CD14-positive monocyte (primary cell): Measurements from ENCODE around the gene MED4. TPM values are rescaled to one million over a fixed set of nuclear protein-coding genes. Genes with fewer than 3 reads are reported as not detected.
A peak's percentile ranks its signal among the peaks of the same experiment; 100 is the strongest.

Experiments used
- DNase-seq, 3 donors: peaks; one replicate each; pipeline ENCODE4 v3.0.0-alpha.2; 2011 to 2022
- H2AFZ ChIP-seq: 2 replicates; pipeline ENCODE4 v1.6.0; 2012; ENCODE audit warnings: mild to moderate bottlenecking, low read depth, low read length, inconsistent platforms; ENCODE audit not compliant: insufficient read depth, poor library complexity, severe bottlenecking
- H3K27ac ChIP-seq, 2 donors: 1 replicate in 1 of 2; 2 replicates in 1 of 2; pipeline ENCODE4 v1.5.1; 2012 to 2013; ENCODE audit warnings: low read length in 2 of 2, control low read depth in 1 of 2, inconsistent platforms in 1 of 2, low read depth in 1 of 2, mild to moderate bottlenecking in 1 of 2
- H3K27me3 ChIP-seq, 2 donors: one replicate each; pipeline versions ENCODE4 v1.6.0 to v1.6.1; 2011 to 2013; ENCODE audit warnings: low read length in 2 of 2; ENCODE audit not compliant: control insufficient read depth in 2 of 2, insufficient read depth in 2 of 2
- H3K36me3 ChIP-seq, 2 donors: replicated peaks in 1 of 2; 1 replicate in 1 of 2; 2 replicates in 1 of 2; pipeline versions ENCODE4 v1.5.1 to v1.6.1; 2012 to 2013; ENCODE audit warnings: low read length in 2 of 2, control low read depth in 1 of 2, inconsistent platforms in 1 of 2, mild to moderate bottlenecking in 1 of 2; ENCODE audit not compliant: insufficient read depth in 2 of 2, control insufficient read depth in 1 of 2
- H3K4me1 ChIP-seq, 2 donors: 1 replicate in 1 of 2; 2 replicates in 1 of 2; pipeline versions ENCODE4 v1.5.1 to v1.6.1; 2012 to 2013; ENCODE audit warnings: low read length in 2 of 2, control low read depth in 1 of 2, inconsistent platforms in 1 of 2, mild to moderate bottlenecking in 1 of 2, moderate library complexity in 1 of 2; ENCODE audit not compliant: insufficient read depth in 2 of 2, control insufficient read depth in 1 of 2
- H3K4me2 ChIP-seq: replicated peaks from 2 replicates; pipeline ENCODE3; 2012; ENCODE audit warnings: low read length, moderate library complexity, mild to moderate bottlenecking; ENCODE audit not compliant: poor library complexity, severe bottlenecking; ENCODE audit errors: extremely low read depth
- H3K4me3 ChIP-seq, 3 experiments: fragments of 200-600 bp in 1 of 3; sonication (generic) in 1 of 3; replicated peaks in 1 of 3; 1 replicate in 2 of 3; 2 replicates in 1 of 3; pipeline ENCODE4 v1.5.1; 2011 to 2013; ENCODE audit warnings: low read length in 3 of 3, mild to moderate bottlenecking in 3 of 3, control low read depth in 2 of 3, low read depth in 2 of 3, inconsistent platforms in 1 of 3, moderate library complexity in 1 of 3
- H3K79me2 ChIP-seq: 2 replicates; pipeline ENCODE4 v1.6.0; 2012; ENCODE audit warnings: mild to moderate bottlenecking, control low read depth, inconsistent platforms, low read length, moderate library complexity; ENCODE audit not compliant: insufficient read depth
- H3K9ac ChIP-seq: 2 replicates; pipeline ENCODE4 v1.6.0; 2017; ENCODE audit warnings: low read length, mild to moderate bottlenecking; ENCODE audit not compliant: insufficient read depth, poor library complexity, severe bottlenecking
- H3K9me3 ChIP-seq, 2 donors: replicated peaks in 1 of 2; 1 replicate in 1 of 2; 2 replicates in 1 of 2; pipeline versions ENCODE4 v1.5.1 to v1.6.1; 2012 to 2013; ENCODE audit warnings: low read length in 2 of 2, control low read depth in 1 of 2; ENCODE audit not compliant: control insufficient read depth in 1 of 2, insufficient read depth in 1 of 2
- H4K20me1 ChIP-seq: 2 replicates; pipeline ENCODE4 v1.6.0; 2012; ENCODE audit warnings: mild to moderate bottlenecking, low read length, control low read depth, moderate library complexity; ENCODE audit not compliant: insufficient read depth
- H3K27ac Mint-ChIP-seq, 7 donors: one replicate each; pipeline ENCODE4 v1.8.0; 2020; ENCODE audit warnings: mild to moderate bottlenecking in 7 of 7, mixed read lengths in 7 of 7, moderate library complexity in 6 of 7, inconsistent platforms in 2 of 7
- H3K27me3 Mint-ChIP-seq, 3 donors: one replicate each; pipeline ENCODE4 v1.8.0; 2021 to 2022; ENCODE audit warnings: low read depth in 3 of 3, mild to moderate bottlenecking in 3 of 3, mixed read lengths in 3 of 3, moderate library complexity in 3 of 3, inconsistent platforms in 1 of 3
- H3K36me3 Mint-ChIP-seq, 2 donors: one replicate each; pipeline ENCODE4 v1.8.0; 2020; ENCODE audit warnings: mixed read lengths in 2 of 2, inconsistent platforms in 1 of 2, mild to moderate bottlenecking in 1 of 2
- H3K4me1 Mint-ChIP-seq: one replicate; pipeline ENCODE4 v1.8.0; 2020; ENCODE audit warnings: mild to moderate bottlenecking, mixed read lengths
- H3K4me3 Mint-ChIP-seq, 2 donors: one replicate each; pipeline ENCODE4 v1.8.0; 2020; ENCODE audit warnings: mild to moderate bottlenecking in 2 of 2, mixed read lengths in 2 of 2, moderate library complexity in 1 of 2
- H3K9me3 Mint-ChIP-seq, 7 donors: one replicate each; pipeline ENCODE4 v1.8.0; 2020 to 2022; ENCODE audit warnings: mixed read lengths in 7 of 7, mild to moderate bottlenecking in 6 of 7, moderate library complexity in 6 of 7, inconsistent platforms in 2 of 7
- WGBS: methylation state at CpG from one replicate; pipeline ENCODE4 v1.1.5; 2013; ENCODE audit warnings: missing lambda C conversion rate; ENCODE audit not compliant: insufficient coverage; 5-methylcytosine and 5-hydroxymethylcytosine counted together
- intact Hi-C, 2 donors: fragments of 100-400 bp; cut with micrococcal nuclease; formaldehyde crosslinking; loops; one replicate each; pipeline versions ENCODE4 v1.15.0 to v1.15.1; 2023
- polyA plus RNA-seq, 3 donors: library from polyadenylated mRNA; depleted of rRNA in 1 of 3; unstranded in 2 of 3; stranded (reverse) in 1 of 3; fragments of 300-500 nt in 2 of 3; fragments of >200 nt in 1 of 3; fragmentation: Illumina TruSeq in 2 of 3; gene quantifications; 1 replicate in 2 of 3; 2 replicates in 1 of 3; pipeline ENCODE4 v1.2.3, GENCODE V29; 2012 to 2021
- TF ChIP-seq, protein P1 (sequence below): fragments of 200-600 bp; IDR thresholded peaks from one replicate; pipeline ENCODE4 v1.8.0; 2022; ENCODE audit warnings: antibody characterized with exemption, mild to moderate bottlenecking

Gene MED4
- polyA plus RNA-seq, 3 donors: 28.4 to 53.8 (median 50.8) TPM

- intact Hi-C loops: no loop called here
- Histone ChIP-seq H3K36me3 (no peaks in the 10 kb centered on the region), H3K9me3 (no peaks in the 10 kb centered on the region), H2AFZ (no peak overlapping the region), H3K27ac (no peak overlapping the region), H3K79me2 (no peaks in the 10 kb centered on the region), H3K4me1 (peaks cover 0 to 5% of the 10 kb centered on the region in 2 donors), H3K4me3 (no peak overlapping the region), H3K27me3 (no peaks in the 10 kb centered on the region), H3K4me2 (no peak overlapping the region), H3K9ac (no peak overlapping the region), H4K20me1 (no peaks in the 10 kb centered on the region)
- no peak for DNase-seq
- TF ChIP-seq, protein P1, sequence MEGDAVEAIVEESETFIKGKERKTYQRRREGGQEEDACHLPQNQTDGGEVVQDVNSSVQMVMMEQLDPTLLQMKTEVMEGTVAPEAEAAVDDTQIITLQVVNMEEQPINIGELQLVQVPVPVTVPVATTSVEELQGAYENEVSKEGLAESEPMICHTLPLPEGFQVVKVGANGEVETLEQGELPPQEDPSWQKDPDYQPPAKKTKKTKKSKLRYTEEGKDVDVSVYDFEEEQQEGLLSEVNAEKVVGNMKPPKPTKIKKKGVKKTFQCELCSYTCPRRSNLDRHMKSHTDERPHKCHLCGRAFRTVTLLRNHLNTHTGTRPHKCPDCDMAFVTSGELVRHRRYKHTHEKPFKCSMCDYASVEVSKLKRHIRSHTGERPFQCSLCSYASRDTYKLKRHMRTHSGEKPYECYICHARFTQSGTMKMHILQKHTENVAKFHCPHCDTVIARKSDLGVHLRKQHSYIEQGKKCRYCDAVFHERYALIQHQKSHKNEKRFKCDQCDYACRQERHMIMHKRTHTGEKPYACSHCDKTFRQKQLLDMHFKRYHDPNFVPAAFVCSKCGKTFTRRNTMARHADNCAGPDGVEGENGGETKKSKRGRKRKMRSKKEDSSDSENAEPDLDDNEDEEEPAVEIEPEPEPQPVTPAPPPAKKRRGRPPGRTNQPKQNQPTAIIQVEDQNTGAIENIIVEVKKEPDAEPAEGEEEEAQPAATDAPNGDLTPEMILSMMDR: no peak
- H3K4me1 Mint-ChIP-seq: peaks cover 8% of the 10 kb centered on the region
- peaks cover 2 to 3% (median 2%) of the 10 kb centered on the region in 3 donors for H3K27me3 Mint-ChIP-seq
- H3K27ac Mint-ChIP-seq: no peak overlapping the region
- peaks cover 0 to 2% (median 0%) of the 10 kb centered on the region in 7 donors for H3K9me3 Mint-ChIP-seq
- WGBS: 100% methylated on average over 1 of the region's 3 CpGs
- no peaks in the 10 kb centered on the region for H3K36me3 Mint-ChIP-seq
- no peak overlapping the region for H3K4me3 Mint-ChIP-seq
Observed at GRCh38 chr13:48110132-48110868, 15.4 kb upstream of the MED4 start.

DNA sequence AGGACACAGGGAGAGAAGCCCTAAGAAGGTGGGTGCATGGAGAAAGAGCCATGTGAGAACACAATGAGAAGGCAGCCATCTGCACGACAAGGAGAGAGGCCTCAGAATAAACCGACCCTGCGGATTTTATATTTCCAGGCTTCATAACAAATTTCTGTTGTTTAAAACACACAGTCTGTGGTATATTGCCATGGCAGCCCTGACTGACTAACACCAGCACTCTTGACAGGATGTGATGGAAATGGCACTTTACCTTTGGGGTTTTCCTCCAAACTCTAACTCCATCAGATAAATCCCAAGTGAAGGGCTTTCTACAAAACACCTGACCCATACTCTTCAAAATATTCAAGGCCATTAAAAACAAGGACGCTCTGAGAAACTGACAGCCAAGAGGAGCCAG is 13.2 kb upstream of the MED4 start:
- H3K27ac Mint-ChIP-seq: peak overlapping the region in 1 of 7 donors; percentile 64
- H4K20me1 ChIP-seq: no peaks in the 10 kb centered on the region
- H3K27me3 ChIP-seq: no peaks in the 10 kb centered on the region
- H3K27ac ChIP-seq: no peak overlapping the region
- no peak overlapping the region for H3K9ac ChIP-seq
- DNase-seq: no peak
- peaks cover 2 to 3% (median 2%) of the 10 kb centered on the region in 3 donors for H3K27me3 Mint-ChIP-seq
- H3K9me3 ChIP-seq: no peaks in the 10 kb centered on the region
- intact Hi-C loops: no loop called here
- H3K9me3 Mint-ChIP-seq: peaks cover 0 to 2% (median 0%) of the 10 kb centered on the region in 7 donors
- H3K79me2 ChIP-seq: no peaks in the 10 kb centered on the region
- H3K4me2 ChIP-seq: no peak overlapping the region
- H3K4me3 Mint-ChIP-seq: no peak overlapping the region
- TF ChIP-seq, protein P1: no peak
- H2AFZ ChIP-seq: no peak overlapping the region
- no peaks in the 10 kb centered on the region for H3K4me1 ChIP-seq
- no peaks in the 10 kb centered on the region for H3K36me3 ChIP-seq
- no peaks in the 10 kb centered on the region for H3K36me3 Mint-ChIP-seq
- no peak overlapping the region for H3K4me3 ChIP-seq
- no peaks in the 10 kb centered on the region for H3K4me1 Mint-ChIP-seq
- no CpG with 5 or more reads among the region's 4 CpGs for WGBS
